ENCODE measurements around the gene OR2A42.
"Not testable (repeated sequence)": the region's sequence is repeated elsewhere in the genome, so short reads cannot be mapped to it uniquely, and the experiment has no call there.

Gene OR2A42

GRCh38 chr7:144220531-144220930 is 18.9 kb downstream of the OR2A42 start:
- not testable (repeated sequence) for DNase-seq (ENCODE audit: low spot score)

GRCh38 chr7:144219149-144219548 is 20.3 kb downstream of the OR2A42 start:
- DNase-seq (ENCODE audit: low spot score) = not testable (repeated sequence)

DNA sequence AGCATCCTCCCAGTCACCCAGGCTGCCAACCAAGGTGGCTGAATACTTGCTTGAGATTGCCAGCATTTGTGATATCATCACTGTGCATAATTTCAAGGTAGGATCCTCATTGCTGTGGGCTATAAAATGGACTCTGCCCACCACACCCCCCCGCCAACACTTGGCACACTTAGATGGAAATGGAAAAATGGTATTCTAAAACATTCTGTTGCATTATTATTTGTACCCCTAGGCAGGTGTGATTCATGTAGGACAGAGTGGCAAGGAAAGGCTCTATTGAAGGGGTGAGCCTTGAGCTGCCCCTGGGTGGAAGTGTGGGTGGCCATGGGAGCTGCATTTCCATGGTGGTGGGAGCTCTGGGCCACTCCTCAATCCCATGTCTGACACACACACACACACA is 20.8 kb downstream of the OR2A42 start:
- DNase-seq (ENCODE audit: low spot score) = not testable (repeated sequence)

DNA sequence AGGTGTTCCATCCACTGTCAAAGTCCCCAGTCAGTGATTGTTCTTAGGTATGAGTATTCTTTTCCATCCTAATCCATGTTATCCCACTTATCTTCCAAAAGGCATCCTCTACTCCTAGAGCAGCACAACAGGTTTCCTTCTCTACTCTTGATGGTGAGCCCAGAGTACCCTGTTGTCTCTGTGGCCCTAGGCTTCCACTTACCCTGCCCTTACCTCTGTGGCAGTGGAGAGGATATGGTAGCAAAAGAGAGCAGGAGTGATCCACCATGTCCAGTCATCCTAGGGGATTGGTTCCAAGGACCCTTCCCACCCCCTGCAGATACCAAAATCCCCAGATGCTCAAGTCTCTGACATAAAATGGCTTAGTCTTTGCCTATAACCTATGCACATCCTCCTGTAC is 22.2 kb downstream of the OR2A42 start:
- not testable (repeated sequence) for DNase-seq (ENCODE audit: low spot score)

GRCh38 chr7:144205306-144205705 is 34.1 kb downstream of the OR2A42 start:
- DNase-seq (ENCODE audit: low spot score) = not testable (repeated sequence)

GRCh38 chr7:144203086-144203485 is 36.3 kb downstream of the OR2A42 start:
- not testable (repeated sequence) for DNase-seq (ENCODE audit: low spot score)

GRCh38 chr7:144201978-144202377 is 37.4 kb downstream of the OR2A42 start:
- not testable (repeated sequence) for DNase-seq (ENCODE audit: low spot score)

GRCh38 chr7:144198934-144199333 is 40.5 kb downstream of the OR2A42 start:
- DNase-seq (ENCODE audit: low spot score) = not testable (repeated sequence)

DNA sequence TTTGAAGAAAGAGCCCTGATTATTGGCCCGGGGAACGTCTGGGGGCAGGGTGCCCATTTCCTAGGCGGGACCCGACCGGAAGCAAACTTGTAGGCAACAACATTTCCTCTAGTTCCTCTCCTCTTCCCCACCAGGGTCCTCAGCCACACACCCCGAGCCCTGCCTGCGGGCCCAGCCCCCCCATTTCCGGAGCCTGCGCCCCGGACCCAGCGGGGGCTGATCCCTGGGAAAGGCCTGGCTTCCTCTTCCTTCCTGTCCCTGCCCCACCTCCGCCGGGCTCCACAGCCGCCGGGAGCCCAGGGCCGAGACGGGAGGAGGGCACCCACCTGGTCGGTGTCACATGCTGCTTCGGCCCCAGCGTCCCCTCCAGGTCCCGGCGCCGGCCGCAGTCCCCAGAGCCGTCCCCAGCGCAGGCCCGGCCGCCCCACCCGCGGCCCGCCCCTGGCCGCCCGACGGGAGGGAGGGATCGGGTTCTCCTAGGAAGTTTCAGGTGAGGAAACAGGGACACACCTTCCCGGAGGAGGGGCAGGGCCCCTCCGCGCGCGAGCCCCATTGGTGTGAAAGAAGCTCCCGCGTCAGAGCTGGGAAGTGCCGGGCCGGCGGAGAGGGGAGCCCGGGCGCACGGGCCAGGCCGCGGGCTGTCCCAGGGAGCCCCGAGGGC is 44.1 kb downstream of the OR2A42 start, which contains the start of gene ARHGEF35:
Gene ARHGEF35 (minus strand): TSS at position 622 of the 661 bp plus-strand sequence. CDS start 7,450 bp downstream, outside the sequence.
- not testable (repeated sequence) for DNase-seq (ENCODE audit: low spot score)

DNA sequence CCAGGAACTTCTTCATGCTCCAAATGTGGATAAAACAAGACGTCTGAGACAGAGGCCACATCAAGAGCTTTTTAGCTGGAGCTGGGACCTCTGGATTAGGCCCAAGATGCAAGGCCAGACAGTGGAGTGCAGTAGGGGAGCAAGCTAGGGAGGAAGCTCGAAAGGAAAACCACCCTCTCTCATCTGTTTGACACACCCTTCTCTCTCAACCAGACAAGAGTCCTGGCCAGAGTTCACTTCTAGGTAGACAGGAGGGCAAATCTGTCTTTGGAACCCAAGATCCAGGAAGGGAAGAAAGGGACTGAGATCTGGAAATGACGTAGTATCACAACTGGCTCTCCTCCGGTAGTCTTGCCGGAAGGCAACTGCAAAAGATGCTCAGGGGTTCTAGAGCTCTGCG is 45.0 kb downstream of the OR2A42 start:
- not testable (repeated sequence) for DNase-seq (ENCODE audit: low spot score)

GRCh38 chr7:144193782-144194181 is 45.6 kb downstream of the OR2A42 start:
- DNase-seq (ENCODE audit: low spot score) = not testable (repeated sequence)

GRCh38 chr7:144188578-144189171 is 50.7 kb downstream of the OR2A42 start:
- not testable (repeated sequence) for DNase-seq (ENCODE audit: low spot score)

GRCh38 chr7:144187848-144188247 is 51.6 kb downstream of the OR2A42 start:
- not testable (repeated sequence) for DNase-seq (ENCODE audit: low spot score)

- DNase-seq (ENCODE audit: low spot score) = not testable (repeated sequence)
Observed at GRCh38 chr7:144183166-144183565, 56.2 kb downstream of the OR2A42 start, which contains the start of gene CTAGE4. CTAGE4 (plus strand) TSS chr7:144183466; CDS start chr7:144183504, 38 bp downstream.

DNA sequence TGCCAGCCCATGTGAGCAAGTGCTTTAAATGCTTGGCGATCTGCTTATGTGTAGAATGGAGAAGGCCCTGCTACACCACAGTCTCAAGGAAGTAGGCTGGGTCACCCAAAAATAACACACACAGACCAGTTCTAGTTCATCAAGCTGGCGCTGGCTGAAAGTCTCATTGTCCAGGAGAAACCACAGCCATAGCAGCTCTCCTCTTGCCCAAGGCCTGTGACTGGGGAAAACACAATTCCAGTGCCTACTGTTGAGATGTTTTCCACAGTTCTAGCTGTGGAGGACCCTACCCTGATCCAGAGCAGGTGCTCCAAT is 60.3 kb downstream of the OR2A42 start:
- DNase-seq (ENCODE audit: low spot score) = not testable (repeated sequence)

- DNase-seq (ENCODE audit: low spot score) = not testable (repeated sequence)
Observed at GRCh38 chr7:144178380-144179164, 60.8 kb downstream of the OR2A42 start.

All from hematopoietic multipotent progenitor cell treated with erythropoietin and hydrocortisone succinate and interleukin-3 and kit ligand, for 15 days (in vitro differentiated cells).